ENCODE measurements around the gene SMG5. TPM values are rescaled to one million over a fixed set of nuclear protein-coding genes. Genes with fewer than 3 reads are reported as not detected.

Gene SMG5
- polyA plus RNA-seq, 1 donor (not counting 4 experiments of a cell fraction or from before 2014, with no cell fraction given), result 22.4 TPM

DNA sequence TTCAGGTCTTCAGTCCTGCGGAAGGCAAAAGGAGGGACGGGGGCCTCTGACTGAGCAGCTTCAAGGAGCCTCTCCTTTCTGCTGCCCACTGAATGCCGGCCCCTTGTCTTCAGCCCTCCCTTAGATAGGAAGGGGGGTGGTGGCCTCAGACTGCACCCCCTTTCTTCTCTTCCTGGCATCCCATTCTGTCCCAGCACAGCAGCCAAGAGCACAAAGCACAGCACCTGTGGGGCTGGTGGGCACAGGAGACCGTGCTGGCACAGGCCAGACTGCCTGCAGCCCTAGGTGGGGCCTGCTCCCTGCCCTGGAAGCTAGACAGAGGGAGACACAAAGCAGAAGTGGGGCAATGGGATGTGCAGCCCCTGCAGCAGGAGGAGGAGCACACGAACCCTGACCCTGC is 33.0 kb downstream of the SMG5 start:
- peaks cover 25 to 41% of the 10 kb centered on the region in 2 experiments for H3K36me3 ChIP-seq (ENCODE audit: control insufficient read depth in 2 of 2, extremely low read depth in 1 of 2, insufficient read depth in 2 of 2, low read length in 2 of 2)
- no peak overlapping the region for H3K4me3 ChIP-seq (ENCODE audit: control insufficient read depth in 2 of 3, extremely low read depth in 1 of 3, insufficient read depth in 2 of 3, low read depth in 1 of 3, low read length in 3 of 3)

DNA sequence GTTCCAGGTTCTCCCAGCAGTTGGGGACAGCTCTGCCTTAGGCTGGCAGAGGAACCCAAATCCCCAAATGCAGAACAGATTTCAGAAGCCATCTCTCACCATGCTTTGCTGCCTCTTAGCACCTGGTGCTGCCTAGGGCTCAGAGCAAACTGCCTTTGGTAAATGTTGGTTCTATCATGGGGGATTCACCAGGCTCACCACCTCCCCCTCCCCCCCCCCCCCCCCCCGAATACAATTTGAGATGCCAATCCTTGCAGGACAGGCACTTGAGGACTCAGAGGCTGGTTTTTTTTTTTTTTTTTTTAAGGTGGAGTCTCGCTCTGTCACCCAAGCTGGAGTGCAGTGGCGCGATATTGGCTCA is 34.3 kb downstream of the SMG5 start:
- no peak overlapping the region for H3K4me2 ChIP-seq (ENCODE audit: control insufficient read depth, extremely low read depth, insufficient read depth, low read depth, low read length)
- H3K4me1 ChIP-seq (ENCODE audit: control insufficient read depth, extremely low read depth, insufficient read depth, low read length), result peaks cover 25% of the 10 kb centered on the region
- H3K9ac ChIP-seq (ENCODE audit: control insufficient read depth, extremely low read depth, insufficient read depth, low read length), result no peak overlapping the region
- H3K9me3 ChIP-seq (ENCODE audit: control insufficient read depth, low read depth, low read length), result no peaks in the 10 kb centered on the region
- no peak overlapping the region for H3K27ac ChIP-seq (ENCODE audit: control insufficient read depth, insufficient read depth, low read length)
- no peaks in the 10 kb centered on the region for H4K20me1 ChIP-seq (ENCODE audit: control insufficient read depth, extremely low read depth, insufficient read depth, low read length)
- no peaks in the 10 kb centered on the region for H3K9me1 ChIP-seq (ENCODE audit: control insufficient read depth, extremely low read depth, insufficient read depth, low read length)
- TF ChIP-seq, protein P1, sequence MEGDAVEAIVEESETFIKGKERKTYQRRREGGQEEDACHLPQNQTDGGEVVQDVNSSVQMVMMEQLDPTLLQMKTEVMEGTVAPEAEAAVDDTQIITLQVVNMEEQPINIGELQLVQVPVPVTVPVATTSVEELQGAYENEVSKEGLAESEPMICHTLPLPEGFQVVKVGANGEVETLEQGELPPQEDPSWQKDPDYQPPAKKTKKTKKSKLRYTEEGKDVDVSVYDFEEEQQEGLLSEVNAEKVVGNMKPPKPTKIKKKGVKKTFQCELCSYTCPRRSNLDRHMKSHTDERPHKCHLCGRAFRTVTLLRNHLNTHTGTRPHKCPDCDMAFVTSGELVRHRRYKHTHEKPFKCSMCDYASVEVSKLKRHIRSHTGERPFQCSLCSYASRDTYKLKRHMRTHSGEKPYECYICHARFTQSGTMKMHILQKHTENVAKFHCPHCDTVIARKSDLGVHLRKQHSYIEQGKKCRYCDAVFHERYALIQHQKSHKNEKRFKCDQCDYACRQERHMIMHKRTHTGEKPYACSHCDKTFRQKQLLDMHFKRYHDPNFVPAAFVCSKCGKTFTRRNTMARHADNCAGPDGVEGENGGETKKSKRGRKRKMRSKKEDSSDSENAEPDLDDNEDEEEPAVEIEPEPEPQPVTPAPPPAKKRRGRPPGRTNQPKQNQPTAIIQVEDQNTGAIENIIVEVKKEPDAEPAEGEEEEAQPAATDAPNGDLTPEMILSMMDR (optimal IDR thresholded peaks at IDR 0.05 in 1 of 3, IDR thresholded peaks at IDR 0.05 in 1 of 3, conservative IDR thresholded peaks at IDR 0.05 in 1 of 3; ENCODE audit: extremely low read depth in 1 of 3, insufficient read depth in 2 of 3, low read length in 3 of 3), result no peak
- TF ChIP-seq EZH2 (IDR thresholded peaks at IDR 0.05; ENCODE audit: low read length), result no peak
- H3K4me3 ChIP-seq (ENCODE audit: control insufficient read depth in 2 of 3, extremely low read depth in 1 of 3, insufficient read depth in 2 of 3, low read depth in 1 of 3, low read length in 3 of 3), result no peak overlapping the region
- no peak overlapping the region for H2AFZ ChIP-seq (ENCODE audit: control insufficient read depth, low read length)
- no peaks in the 10 kb centered on the region for H3K79me2 ChIP-seq (ENCODE audit: control insufficient read depth, insufficient read depth, low read length)
- dilution Hi-C loops (cut with MboI; ENCODE audit: extremely low pct_ligation_motif_present, low sequenced_read_pairs), result no loop called here
- peaks cover 21 to 35% of the 10 kb centered on the region in 2 experiments for H3K36me3 ChIP-seq (ENCODE audit: control insufficient read depth in 2 of 2, extremely low read depth in 1 of 2, insufficient read depth in 2 of 2, low read length in 2 of 2)
- H3K27me3 ChIP-seq (ENCODE audit: control insufficient read depth, extremely low read depth, insufficient read depth, low read length), result peaks cover 13% of the 10 kb centered on the region
- FAIRE-seq (no peak), DNase-seq (ENCODE audit: low read depth, low spot score) (no peak)

More for the DNA sequence above, 33.0 kb downstream of the SMG5 start:
- Histone ChIP-seq H3K9me1 (ENCODE audit: control insufficient read depth, extremely low read depth, insufficient read depth, low read length) (no peaks in the 10 kb centered on the region), H3K9me3 (ENCODE audit: control insufficient read depth, low read depth, low read length) (no peaks in the 10 kb centered on the region), H3K27ac (ENCODE audit: control insufficient read depth, insufficient read depth, low read length) (no peak overlapping the region), H3K4me2 (ENCODE audit: control insufficient read depth, extremely low read depth, insufficient read depth, low read depth, low read length) (no peak overlapping the region), H3K4me1 (ENCODE audit: control insufficient read depth, extremely low read depth, insufficient read depth, low read length) (peaks cover 25% of the 10 kb centered on the region), H3K27me3 (ENCODE audit: control insufficient read depth, extremely low read depth, insufficient read depth, low read length) (peaks cover 13% of the 10 kb centered on the region), H3K9ac (ENCODE audit: control insufficient read depth, extremely low read depth, insufficient read depth, low read length) (no peak overlapping the region), H4K20me1 (ENCODE audit: control insufficient read depth, extremely low read depth, insufficient read depth, low read length) (no peaks in the 10 kb centered on the region), H3K79me2 (ENCODE audit: control insufficient read depth, insufficient read depth, low read length) (no peaks in the 10 kb centered on the region), H2AFZ (ENCODE audit: control insufficient read depth, low read length) (no peak overlapping the region)
- dilution Hi-C loops (cut with MboI; ENCODE audit: extremely low pct_ligation_motif_present, low sequenced_read_pairs), result no loop called here
- no peak for TF ChIP-seq EZH2 (IDR thresholded peaks at IDR 0.05; ENCODE audit: low read length)
- TF ChIP-seq, protein P1 (optimal IDR thresholded peaks at IDR 0.05 in 1 of 3, IDR thresholded peaks at IDR 0.05 in 1 of 3, conservative IDR thresholded peaks at IDR 0.05 in 1 of 3; ENCODE audit: extremely low read depth in 1 of 3, insufficient read depth in 2 of 3, low read length in 3 of 3), result no peak
- DNase-seq (ENCODE audit: low read depth, low spot score), result no peak
- FAIRE-seq, result no peak
